ENCODE measurements around the gene PRKAG2.
A peak's percentile ranks its signal among the peaks of the same experiment; 100 is the strongest.

PRKAG2 gene

DNA sequence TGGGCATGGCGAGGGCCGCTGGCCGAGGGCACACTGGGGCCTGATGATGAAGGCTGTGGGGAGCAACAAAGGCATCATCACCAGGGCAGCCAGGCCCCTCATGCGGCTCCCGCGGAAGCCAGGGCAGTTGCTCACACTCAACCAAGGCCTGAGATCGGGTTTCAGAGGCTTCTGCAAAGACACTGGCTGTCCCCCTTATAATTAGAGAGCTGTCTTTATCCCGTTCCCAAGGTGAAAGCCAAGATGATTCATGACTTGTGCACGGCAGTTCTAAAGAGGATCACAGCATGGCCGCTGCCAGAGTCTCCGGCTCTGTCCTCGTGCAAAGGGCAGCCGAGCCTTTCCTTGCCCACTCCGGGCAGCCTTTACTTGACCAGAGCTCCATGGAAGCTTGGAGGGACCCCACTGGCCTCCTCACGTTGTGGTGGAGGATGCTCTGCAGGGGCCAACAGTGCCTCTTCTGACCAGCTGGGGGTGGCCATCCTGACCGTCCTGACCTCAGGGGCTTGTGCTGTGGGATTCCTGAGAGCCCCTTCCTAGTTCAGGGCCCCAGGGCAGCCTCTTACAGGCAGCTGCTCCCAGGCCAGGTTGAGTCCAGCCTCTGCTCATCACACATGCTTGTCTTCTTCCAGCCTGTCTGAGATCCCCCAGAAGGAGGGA lies 82.3 kb downstream of the PRKAG2 start:
- DNase-seq (ENCODE audit: low spot score): no peak
- TF ChIP-seq, protein P1, sequence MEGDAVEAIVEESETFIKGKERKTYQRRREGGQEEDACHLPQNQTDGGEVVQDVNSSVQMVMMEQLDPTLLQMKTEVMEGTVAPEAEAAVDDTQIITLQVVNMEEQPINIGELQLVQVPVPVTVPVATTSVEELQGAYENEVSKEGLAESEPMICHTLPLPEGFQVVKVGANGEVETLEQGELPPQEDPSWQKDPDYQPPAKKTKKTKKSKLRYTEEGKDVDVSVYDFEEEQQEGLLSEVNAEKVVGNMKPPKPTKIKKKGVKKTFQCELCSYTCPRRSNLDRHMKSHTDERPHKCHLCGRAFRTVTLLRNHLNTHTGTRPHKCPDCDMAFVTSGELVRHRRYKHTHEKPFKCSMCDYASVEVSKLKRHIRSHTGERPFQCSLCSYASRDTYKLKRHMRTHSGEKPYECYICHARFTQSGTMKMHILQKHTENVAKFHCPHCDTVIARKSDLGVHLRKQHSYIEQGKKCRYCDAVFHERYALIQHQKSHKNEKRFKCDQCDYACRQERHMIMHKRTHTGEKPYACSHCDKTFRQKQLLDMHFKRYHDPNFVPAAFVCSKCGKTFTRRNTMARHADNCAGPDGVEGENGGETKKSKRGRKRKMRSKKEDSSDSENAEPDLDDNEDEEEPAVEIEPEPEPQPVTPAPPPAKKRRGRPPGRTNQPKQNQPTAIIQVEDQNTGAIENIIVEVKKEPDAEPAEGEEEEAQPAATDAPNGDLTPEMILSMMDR (IDR thresholded peaks at IDR 0.05): no peak
- Histone ChIP-seq H3K27ac (peak overlapping the region in 1 of 2 donors; percentile 9), H3K4me3 (no peak overlapping the region)

DNA sequence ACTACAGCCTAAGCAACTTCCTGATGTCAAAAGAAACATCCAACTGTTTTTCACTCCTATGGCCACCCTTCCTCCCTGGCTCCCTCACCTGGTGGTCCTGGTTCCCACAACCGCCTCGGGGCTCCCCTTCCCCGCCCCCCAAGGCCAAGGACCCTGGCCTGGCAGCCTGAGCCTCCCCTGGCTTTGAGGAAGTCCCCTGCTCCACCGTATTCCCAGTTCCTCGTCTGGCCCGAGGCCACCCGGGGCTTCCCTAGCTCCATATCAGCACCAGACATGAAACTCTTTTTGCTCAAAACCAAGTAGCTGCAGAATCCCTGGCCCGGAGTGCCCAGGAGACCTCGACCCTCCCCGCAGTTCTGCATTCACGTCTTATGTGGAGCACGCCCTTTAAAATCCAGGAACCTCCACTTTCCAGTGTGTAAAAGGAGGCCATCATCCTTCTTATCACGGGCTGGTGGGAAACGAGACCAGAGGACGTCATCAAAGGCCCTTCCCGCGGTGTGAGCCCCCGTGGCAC lies 82.9 kb downstream of the PRKAG2 start:
- no peak for DNase-seq (ENCODE audit: low spot score)
- TF ChIP-seq, protein P1 (IDR thresholded peaks at IDR 0.05): no peak
- Histone ChIP-seq H3K4me3 (no peak overlapping the region), H3K27ac (peak overlapping the region in 1 of 2 donors; percentile 52)

DNA sequence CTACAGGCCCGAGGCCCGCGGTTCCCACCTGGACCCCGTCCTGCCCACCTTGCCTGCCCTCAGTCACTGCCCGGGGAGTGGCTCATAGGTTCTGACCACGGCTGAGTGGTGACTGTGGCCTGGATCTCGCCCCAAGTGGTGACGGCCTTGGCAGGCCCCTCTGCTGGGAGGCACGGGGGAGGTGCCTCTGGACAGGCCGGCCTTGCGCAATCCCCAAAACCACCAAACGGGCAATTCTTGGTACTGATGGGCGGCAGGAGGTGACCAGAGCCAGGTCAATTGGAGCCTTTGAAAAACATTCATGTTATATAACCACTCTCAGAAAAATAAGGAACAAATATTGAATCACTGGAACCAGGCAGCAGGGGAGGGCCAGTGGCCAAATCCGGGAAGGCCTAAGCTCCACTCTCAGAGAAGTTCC lies 83.4 kb downstream of the PRKAG2 start:
- peak; percentile 82 for DNase-seq (ENCODE audit: low spot score)
- peak overlapping the region in 1 of 2 donors; percentile 52 for H3K27ac ChIP-seq
- TF ChIP-seq, protein P1 (IDR thresholded peaks at IDR 0.05): no peak
- H3K4me3 ChIP-seq: no peak overlapping the region

DNA sequence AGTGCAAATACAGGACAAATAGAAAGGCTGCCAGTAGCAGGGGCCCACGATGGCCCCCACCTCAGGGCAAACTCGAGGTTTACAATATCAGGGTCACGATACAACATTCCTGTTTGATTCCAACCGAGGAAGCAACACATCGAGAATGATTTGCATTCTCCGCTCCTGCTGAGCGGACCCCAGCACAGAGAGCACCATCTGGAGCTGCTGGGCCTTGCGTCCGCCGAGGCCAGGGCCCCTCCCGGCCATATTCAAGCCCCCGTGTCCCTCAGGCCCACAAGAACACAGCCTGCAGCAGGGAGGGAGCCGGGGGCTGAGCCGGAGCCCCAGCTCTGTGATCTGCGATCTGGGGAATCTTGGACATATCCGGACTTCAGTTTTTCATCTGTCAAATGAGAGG lies 84.3 kb downstream of the PRKAG2 start:
- no peak for DNase-seq (ENCODE audit: low spot score)
- TF ChIP-seq, protein P1 (IDR thresholded peaks at IDR 0.05): no peak
- no peak overlapping the region for H3K27ac ChIP-seq
- H3K4me3 ChIP-seq: no peak overlapping the region

DNA sequence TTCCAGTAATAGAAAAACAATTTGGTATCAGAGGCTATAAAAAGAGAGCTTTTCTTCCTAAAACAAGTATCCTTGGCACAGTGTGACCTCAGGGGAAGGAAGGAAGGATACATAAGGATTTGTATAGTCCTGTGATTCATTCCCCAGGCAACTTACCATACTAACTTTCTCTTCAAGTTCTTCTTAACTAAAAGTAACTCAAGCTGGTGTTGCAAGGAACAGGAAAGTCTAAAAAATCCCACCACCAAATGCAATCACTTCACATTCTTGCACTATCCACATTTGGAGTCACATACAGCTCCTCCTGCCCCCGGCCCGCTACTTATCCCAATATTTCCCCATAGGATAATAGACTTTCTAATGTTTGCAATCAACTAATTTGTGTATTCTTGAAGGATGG lies 84.8 kb downstream of the PRKAG2 start:
- H3K4me3 ChIP-seq: no peak overlapping the region
- H3K27ac ChIP-seq: no peak overlapping the region
- TF ChIP-seq, protein P1 (IDR thresholded peaks at IDR 0.05): no peak
- no peak for DNase-seq (ENCODE audit: low spot score)

DNA sequence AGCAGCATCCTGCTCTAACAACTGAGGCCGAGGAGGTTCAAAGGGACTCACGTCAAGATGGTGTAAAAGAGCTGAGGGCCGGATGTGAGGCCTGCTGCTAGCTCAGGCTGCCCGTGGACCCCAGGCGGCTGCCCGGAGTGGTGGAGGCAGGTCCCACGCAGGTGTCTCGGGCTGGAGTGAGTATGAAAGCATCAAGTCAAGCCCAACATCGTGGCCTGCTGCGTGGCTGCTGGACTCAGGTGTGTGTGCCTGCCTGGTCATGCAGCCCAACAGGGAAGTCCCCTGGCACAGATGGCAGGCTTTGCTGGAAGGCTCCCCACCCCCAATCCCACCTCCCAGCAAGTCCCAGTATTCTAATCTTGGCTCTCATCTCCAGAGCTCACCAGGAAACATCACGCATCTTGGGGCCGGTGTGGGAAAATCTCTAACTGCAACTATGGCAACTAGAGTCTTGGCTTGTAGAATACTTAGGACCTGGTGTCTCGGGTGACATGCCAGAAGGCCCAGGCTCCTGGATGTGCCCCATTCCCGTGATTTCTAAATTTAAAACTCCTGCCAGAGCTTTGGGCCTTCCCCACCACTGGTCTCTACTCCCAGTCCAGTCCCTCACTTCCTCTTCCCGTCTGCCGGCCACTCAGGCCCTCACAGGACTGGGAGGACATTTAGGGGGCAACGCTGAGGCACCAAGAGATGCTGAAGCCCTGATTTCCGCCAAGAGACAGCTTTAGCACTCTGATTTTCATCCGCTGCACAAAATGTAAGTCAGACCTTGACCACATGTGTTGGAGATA lies 85.9 kb downstream of the PRKAG2 start:
- DNase-seq (ENCODE audit: low spot score): no peak
- H3K4me3 ChIP-seq: no peak overlapping the region
- TF ChIP-seq, protein P1 (IDR thresholded peaks at IDR 0.05): no peak
- no peak overlapping the region for H3K27ac ChIP-seq

Measured in coronary artery (tissue), 2 donors.